GM19467 (cell line): ENCODE data around the gene CACNB3.
"Not testable (repeated sequence)": the region's sequence is repeated elsewhere in the genome, so short reads cannot be mapped to it uniquely, and the experiment has no call there.

Experiments used
- ATAC-seq: cut with Tn5 transposase; IDR thresholded peaks from one replicate; pipeline ENCODE4 v1.9.1; 2021; ENCODE audit warnings: mild to moderate bottlenecking, moderate library complexity; ENCODE audit not compliant: unreplicated experiment

Gene CACNB3

DNA sequence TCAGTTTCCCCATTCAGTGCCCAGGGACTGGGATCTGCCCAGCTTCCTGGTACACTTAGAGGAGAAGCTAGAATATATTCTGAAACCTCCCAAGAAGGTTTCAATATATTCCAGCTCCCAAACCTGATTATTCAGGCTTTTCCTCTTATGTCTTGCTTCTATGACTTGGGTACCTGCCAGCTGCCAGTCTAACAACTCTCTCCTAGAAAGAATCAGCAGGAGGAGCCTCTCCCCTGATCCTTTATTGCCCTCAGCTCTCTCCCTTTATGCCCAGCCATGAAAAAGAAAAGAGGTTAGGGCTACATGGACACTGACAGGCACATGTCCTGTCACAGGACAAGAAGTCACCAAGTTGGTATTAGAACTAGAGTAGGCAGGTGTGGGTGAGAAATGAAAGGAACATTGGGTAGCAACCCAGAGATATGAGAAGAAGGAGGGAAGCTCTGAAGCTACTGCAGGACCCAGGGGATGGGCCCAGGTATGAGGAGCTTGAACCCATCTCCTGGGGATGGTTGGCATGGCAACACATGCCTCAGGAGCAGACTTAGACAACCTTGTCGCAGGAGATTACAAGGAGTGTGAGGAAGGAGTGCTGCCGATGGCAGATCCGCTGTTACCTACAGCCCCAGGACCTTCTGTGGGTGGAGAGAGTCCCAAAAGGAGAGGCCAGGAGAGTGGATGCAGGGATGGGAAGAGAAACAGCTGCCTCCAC is 2.0 kb upstream of the CACNB3 start:
- ATAC-seq, result no peak

DNA sequence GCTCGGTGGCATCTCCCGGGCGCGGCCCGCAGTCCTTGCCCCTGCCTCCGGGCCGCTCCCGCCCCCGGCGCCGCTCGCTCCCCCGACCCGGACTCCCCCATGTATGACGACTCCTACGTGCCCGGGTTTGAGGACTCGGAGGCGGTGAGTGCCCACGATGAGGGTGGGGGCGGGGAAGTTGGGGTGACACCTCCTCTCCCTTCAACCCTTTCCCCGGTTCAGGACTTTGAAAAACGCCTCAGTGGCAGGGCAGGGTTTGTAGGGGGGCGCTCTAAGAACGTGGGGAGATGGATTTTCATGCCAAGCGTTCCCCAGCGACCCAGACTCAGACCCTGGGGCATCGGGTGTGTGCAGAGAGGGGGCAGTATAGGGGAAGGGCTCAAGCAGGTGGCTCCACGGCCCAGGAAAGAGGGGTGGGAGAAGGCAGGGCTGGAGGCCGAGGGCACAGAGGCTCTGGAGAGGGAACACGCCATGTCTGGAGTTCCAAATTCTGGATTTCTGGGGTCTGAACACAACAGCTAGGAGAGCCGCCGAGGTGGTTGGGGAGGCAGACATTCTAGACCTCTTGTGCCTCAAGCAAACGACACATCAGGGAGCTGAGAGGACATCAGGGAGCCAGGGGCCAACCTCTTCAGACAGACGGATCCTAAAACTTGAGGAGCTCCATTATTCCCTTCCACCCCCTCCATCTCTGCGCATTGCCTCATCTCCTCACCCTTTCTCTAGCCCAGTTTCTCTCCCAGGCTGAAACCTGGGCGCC is 715 bp downstream of the CACNB3 start:
- no peak for ATAC-seq

GRCh38 chr12:48819986-48820725 is 1.9 kb downstream of the CACNB3 start:
- ATAC-seq, result no peak

- ATAC-seq, result no peak
These were observed 3.8 kb downstream of the CACNB3 start for GRCh38 chr12:48822139-48822538.

DNA sequence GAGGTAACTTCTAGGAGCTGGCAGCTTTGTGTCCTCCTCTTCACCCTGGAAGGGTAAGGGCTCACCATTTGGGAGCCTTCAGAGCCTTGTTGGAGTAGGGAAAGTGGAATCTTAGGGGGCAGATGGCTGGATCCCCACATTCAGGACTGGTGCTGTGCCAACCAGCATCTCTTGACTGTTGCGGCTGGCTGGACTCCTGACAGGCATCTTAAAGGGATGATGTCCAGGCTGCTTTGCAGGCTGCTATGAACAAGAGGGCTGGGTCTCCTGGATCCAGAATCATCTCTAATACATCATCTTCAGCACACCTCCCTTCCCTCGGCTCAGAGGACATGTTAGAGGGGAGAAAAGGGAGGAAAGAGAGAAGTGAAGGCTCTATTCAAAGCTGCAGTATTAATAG is 4.4 kb downstream of the CACNB3 start:
- no peak for ATAC-seq

DNA sequence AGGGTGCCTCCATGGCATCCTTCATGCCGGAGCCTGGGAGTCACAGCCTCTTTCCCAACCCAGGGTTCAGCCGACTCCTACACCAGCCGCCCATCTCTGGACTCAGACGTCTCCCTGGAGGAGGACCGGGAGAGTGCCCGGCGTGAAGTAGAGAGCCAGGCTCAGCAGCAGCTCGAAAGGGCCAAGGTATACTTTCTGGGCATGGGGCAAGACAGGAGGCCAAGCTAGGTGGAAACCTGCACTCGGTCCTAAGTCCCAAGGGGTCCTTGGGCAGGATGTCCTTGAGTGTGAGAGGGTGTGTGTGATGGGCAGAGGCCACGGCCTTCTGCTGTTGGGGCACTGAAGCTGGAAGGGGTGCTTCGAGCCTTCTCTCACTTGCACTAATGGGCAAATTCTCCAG is 5.0 kb downstream of the CACNB3 start:
- no peak for ATAC-seq

DNA sequence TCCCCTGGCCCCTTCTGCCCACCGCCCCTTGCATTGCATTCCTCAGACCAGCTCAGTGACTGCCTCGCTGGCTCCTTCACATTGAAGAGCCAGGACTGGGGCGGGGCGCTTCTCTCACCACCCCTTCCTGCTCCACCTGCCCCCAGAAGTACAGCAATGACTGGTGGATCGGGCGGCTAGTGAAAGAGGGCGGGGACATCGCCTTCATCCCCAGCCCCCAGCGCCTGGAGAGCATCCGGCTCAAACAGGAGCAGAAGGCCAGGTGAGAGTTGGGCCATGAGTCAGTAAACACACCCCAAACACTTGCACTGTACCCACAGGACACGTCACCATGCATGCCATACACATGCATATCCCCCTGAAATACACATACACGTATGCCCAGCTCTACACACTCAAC is 5.8 kb downstream of the CACNB3 start:
- ATAC-seq, result no peak

DNA sequence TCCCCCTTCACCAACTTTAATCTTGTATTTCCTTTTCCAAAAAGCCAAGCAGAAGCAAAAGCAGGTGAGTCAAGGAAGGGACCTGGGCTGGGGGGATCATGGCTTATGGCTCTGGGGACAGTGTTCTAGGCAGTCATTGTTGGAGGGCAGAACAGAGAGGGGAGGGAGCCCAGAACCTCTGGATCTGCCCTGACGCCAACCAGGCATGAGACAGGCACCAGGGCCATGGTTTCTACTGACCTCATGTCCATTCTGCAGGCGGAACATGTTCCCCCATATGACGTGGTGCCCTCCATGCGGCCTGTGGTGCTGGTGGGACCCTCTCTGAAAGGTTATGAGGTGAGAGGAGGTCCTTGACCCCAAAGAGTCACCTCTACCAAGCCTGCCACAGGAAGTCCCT is 6.6 kb downstream of the CACNB3 start:
- ATAC-seq, result no peak

DNA sequence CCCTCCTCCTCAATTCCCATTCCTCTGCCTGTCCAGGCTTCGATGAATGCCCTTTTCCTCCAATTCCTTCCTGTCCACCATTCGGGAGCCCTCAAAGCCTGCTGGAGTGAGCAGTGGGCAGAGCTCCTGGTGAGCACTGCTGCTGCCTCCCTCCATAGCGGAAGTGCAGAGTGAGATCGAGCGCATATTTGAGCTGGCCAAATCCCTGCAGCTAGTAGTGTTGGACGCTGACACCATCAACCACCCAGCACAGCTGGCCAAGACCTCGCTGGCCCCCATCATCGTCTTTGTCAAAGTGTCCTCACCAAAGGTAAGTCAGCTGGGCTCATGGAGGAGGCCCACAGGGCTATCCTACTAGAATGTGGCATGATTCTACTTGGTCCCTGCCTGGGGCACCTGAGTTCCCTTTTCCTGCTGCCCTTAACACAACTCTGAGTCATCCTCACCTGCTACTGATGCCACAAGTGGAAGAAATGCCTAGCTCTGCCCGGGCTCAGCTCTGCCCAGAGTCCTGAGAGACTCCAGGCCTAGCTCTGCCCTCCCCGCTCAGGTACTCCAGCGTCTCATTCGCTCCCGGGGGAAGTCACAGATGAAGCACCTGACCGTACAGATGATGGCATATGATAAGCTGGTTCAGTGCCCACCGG is 8.0 kb downstream of the CACNB3 start:
- ATAC-seq, result no peak

DNA sequence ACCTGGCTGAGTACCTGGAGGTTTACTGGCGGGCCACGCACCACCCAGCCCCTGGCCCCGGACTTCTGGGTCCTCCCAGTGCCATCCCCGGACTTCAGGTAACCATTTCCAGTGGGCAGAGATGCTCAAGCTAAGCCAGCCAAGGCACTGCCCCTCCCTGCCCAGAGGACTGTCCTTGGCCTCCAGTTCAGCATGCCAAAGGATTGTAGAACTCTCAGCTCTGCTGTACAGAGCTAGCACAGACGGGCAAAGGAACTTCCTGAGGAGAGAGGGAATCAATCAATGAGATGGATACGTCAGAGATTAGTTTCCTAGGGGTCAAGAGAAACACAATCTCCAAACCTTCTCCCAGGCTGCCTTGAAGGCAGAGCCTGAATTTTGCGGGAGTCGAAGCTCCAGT is 8.7 kb downstream of the CACNB3 start:
- ATAC-seq, result no peak

GRCh38 chr12:48827513-48828096 is 9.3 kb downstream of the CACNB3 start:
- ATAC-seq, result no peak

GRCh38 chr12:48828293-48828692 is 10.0 kb downstream of the CACNB3 start:
- no peak for ATAC-seq

DNA sequence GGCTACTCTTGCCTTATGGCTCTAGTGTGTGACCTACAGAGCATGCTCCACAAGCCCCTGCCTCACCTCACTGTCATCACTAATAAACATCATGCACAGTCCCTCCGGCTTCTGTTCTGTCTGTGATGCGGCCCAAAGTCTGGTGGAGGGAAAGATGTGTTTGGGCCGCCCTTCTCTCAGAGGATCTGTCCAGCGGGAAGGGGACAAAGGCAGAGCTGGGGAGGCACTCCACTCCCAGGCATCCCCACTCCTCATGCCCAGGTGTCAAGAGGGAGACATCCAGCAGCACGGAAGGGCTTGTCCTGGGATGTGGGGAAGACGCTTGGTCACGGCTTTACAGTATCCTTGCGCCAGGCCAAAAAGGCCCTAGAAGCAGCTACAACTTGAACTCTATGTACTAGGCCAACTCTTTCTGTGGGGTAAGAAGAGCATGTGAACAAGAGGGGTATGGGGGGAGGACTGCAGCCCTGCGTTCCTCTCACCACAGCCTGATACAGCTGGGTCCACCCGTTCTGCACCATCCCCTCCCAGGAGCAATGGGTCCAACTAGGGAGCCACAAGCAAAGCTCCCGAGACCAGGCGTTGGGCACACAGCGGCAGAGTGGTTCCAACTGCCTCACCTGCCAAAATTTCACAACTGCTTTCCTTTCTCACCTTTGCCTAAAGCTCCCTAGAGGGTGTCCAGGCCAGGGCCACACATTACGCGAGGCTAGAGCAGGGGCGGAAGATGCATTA is 10.7 kb downstream of the CACNB3 start:
- ATAC-seq, result no peak

DNA sequence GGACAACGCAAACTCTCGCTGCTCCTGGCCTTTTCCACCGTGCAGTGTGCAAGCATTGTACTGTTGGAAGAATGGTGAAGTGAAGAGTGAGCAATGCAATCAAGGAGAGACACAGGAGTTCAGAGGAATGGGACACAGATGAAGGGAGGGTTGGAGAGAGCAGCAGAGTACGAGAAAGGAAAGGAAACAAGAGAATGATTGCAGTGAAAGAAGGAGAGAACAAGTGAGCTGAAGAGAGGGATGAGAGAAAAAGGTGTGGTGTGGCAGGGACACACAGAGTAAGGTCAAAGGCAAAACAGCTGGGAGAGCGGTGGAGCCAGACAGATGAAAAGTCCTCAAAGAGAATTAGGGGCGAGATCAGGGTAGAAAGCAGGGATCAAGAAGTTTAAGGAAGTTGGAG is 13.0 kb downstream of the CACNB3 start:
- no peak for ATAC-seq

DNA sequence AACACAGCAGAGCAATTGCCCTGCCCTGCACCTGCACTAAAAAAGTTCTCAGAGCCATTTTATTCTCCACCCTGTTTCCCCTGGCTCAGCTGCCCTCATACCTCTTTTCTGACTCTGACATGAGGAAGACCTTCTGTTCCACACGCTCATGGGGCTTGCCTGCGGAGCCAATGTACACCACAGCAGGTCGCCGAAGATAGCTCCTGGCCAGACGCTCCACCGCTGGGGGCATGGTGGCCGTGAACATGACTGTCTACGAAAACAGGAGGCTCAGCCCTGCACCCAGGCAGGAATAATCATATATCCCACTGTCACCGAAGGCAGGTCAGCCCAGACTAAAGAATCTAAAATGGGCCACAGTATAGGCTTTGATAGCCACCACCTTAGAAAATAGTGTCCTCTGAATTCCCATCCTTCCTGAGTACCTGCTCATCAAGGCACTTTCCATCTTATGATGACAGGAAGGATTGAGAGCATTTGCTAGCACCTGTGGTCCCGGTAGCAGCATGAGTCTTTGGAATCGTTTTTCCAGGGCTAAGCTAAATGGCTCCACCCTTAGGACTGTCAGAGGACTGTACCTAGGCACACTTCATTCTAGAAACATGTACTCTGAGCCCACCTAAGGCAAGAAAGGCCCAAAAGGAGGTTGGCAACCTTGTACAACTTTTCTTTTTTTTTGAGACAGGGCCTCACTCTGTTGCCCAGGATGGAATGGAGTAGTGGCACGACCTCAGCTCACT is 14.2 kb downstream of the CACNB3 start:
- ATAC-seq, result no peak

DNA sequence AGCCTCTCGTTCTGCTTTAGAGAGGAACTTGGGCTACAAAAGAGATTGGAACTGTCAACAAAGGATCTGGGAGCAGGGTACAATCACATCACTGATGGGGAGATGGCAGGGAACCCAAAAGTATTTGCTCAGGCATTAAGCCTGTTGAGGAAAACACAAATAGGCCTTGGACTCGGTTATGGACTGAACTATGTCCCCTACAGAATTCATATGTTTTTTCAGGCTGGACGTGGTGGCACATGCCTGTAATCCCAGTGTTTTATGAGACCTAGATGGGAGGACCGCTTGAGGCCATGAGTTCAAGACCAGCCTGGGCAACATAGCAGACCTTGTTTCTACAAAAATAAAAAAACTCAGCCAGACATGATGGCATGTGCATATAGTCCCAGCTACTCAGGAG is 19.8 kb downstream of the CACNB3 start:
- ATAC-seq, result no peak

- not testable (repeated sequence) for ATAC-seq
These were observed 23.7 kb downstream of the CACNB3 start for GRCh38 chr12:48842021-48842420.

GRCh38 chr12:48851883-48852733 is 33.8 kb downstream of the CACNB3 start, which contains the start of gene DDX23:
Gene DDX23, minus strand, starts transcription at chr12:48852163. Its CDS starts 6,381 bp downstream, at chr12:48845782.
- ATAC-seq, result peak; percentile 92
